Testis (tissue), 3 donors: ENCODE data around the gene LCN15. TPM values are rescaled to one million over a fixed set of nuclear protein-coding genes. Genes with fewer than 3 reads are reported as not detected.

Source experiments
- DNase-seq: peaks from one replicate; pipeline ENCODE4 v3.0.0-alpha.2; 2019
- H3K27ac ChIP-seq, 2 donors: fragments of 200-600 bp; sonication (generic); one replicate each; pipeline ENCODE4 v1.5.1; 2019
- H3K27me3 ChIP-seq: fragments of 200-600 bp; sonication (generic); one replicate; pipeline ENCODE4 v1.5.1; 2019
- H3K36me3 ChIP-seq: fragments of 200-600 bp; sonication (generic); one replicate; pipeline ENCODE4 v1.5.1; 2017; ENCODE audit warnings: low read depth; ENCODE audit errors: missing control alignments
- H3K4me1 ChIP-seq: fragments of 200-600 bp; sonication (generic); one replicate; pipeline ENCODE4 v1.5.1; 2019
- H3K4me3 ChIP-seq, 2 donors: fragments of 200-600 bp; sonication (generic); one replicate each; pipeline ENCODE4 v1.5.1; 2017 to 2019
- H3K9me3 ChIP-seq: fragments of 200-600 bp; sonication (generic); one replicate; pipeline ENCODE4 v1.5.1; 2017
- CTCF ChIP-seq, 3 experiments: fragments of 450-650 bp in 2 of 3; fragments of 200-600 bp in 1 of 3; sonication (generic) in 1 of 3; IDR thresholded peaks; one replicate each; pipeline ENCODE4 v1.5.1; 2016 to 2019; ENCODE audit warnings: antibody characterized with exemption in 3 of 3, mild to moderate bottlenecking in 2 of 3, moderate library complexity in 1 of 3
- POLR2A ChIP-seq: fragments of 450-650 bp; IDR thresholded peaks from one replicate; pipeline ENCODE4 v1.6.1; 2017; ENCODE audit warnings: antibody characterized with exemption, mild to moderate bottlenecking, moderate library complexity
- WGBS, 2 donors: methylation state at CpG; one replicate each; pipeline ENCODE4 v1.1.5; 2018; 5-methylcytosine and 5-hydroxymethylcytosine counted together
- intact Hi-C: fragments of 100-400 bp; cut with DNase I; formaldehyde crosslinking; loops from one replicate; pipeline ENCODE4 v1.15.1; 2023; ENCODE audit warnings: low total_unique reads
- polyA plus RNA-seq: library from polyadenylated mRNA; stranded (reverse); fragments of 350-450 nt; fragmentation: Illumina TruSeq; extraction: RNeasy Lipid Tissue Mini Kit (QIAGEN cat#74804); gene quantifications from one replicate; pipeline ENCODE4 v1.2.3, GENCODE V29; 2014; ENCODE audit warnings: low read depth, low replicate concordance; ENCODE audit not compliant: insufficient read depth
- total RNA-seq, 2 donors: library from RNA; depleted of rRNA; stranded (reverse); fragments of >200 nt; gene quantifications; one replicate each; pipeline ENCODE4 v1.2.3, GENCODE V29; 2016

The LCN15 gene
- total and polyA plus RNA-seq, 3 donors from 2014 or later = 0.41 to 0.68 TPM; not detected in 1

- Histone ChIP-seq H3K4me3 (no peak overlapping the region), H3K36me3 (peaks cover 4% of the 10 kb centered on the region), H3K9me3 (no peaks in the 10 kb centered on the region), H3K4me1 (peaks cover 22% of the 10 kb centered on the region), H3K27ac (no peak overlapping the region), H3K27me3 (no peaks in the 10 kb centered on the region)
- WGBS, 2 donors = 56 to 88% methylated on average over 5 to 25 of the region's 32 CpGs
- TF ChIP-seq CTCF (IDR thresholded peaks at IDR 0.05) = no peak
- TF ChIP-seq POLR2A = no peak
- no peak for DNase-seq
- intact Hi-C loops = no loop called here
Measured at GRCh38 chr9:136723362-136723976, 40.8 kb downstream of the LCN15 start.

GRCh38 chr9:136722969-136723356 is 41.4 kb downstream of the LCN15 start:
- TF ChIP-seq CTCF (IDR thresholded peaks at IDR 0.05) = no peak
- TF ChIP-seq POLR2A = no peak
- no peak overlapping the region for H3K4me3 ChIP-seq
- no peak overlapping the region for H3K27ac ChIP-seq
- H3K36me3 ChIP-seq = peaks cover 4% of the 10 kb centered on the region
- WGBS, 2 donors = 93% methylated on average over 24 of the region's 24 CpGs; no CpG with 5 or more reads in 1 of the 2 donors
- peaks cover 22% of the 10 kb centered on the region for H3K4me1 ChIP-seq
- no peaks in the 10 kb centered on the region for H3K27me3 ChIP-seq
- no peaks in the 10 kb centered on the region for H3K9me3 ChIP-seq
- intact Hi-C loops = no loop called here
- DNase-seq = no peak

GRCh38 chr9:136722093-136722968 is 42.0 kb downstream of the LCN15 start:
- intact Hi-C loops = no loop called here
- no peak for DNase-seq
- peaks cover 21% of the 10 kb centered on the region for H3K4me1 ChIP-seq
- H3K9me3 ChIP-seq = no peaks in the 10 kb centered on the region
- no peaks in the 10 kb centered on the region for H3K27me3 ChIP-seq
- no peak overlapping the region for H3K4me3 ChIP-seq
- 85 to 89% methylated on average over 12 to 31 of the region's 31 CpGs for WGBS, 2 donors
- peaks cover 4% of the 10 kb centered on the region for H3K36me3 ChIP-seq
- no peak for TF ChIP-seq CTCF (IDR thresholded peaks at IDR 0.05)
- no peak for TF ChIP-seq POLR2A
- no peak overlapping the region for H3K27ac ChIP-seq

- no peak overlapping the region for H3K27ac ChIP-seq
- peaks cover 4% of the 10 kb centered on the region for H3K36me3 ChIP-seq
- intact Hi-C loops = no loop called here
- WGBS, 2 donors = 83 to 100% methylated on average over 1 to 30 of the region's 30 CpGs
- H3K27me3 ChIP-seq = no peaks in the 10 kb centered on the region
- H3K4me3 ChIP-seq = no peak overlapping the region
- no peak for DNase-seq
- H3K9me3 ChIP-seq = no peaks in the 10 kb centered on the region
- no peak for TF ChIP-seq CTCF (IDR thresholded peaks at IDR 0.05)
- H3K4me1 ChIP-seq = peaks cover 13% of the 10 kb centered on the region
Measured at GRCh38 chr9:136721339-136722092, 42.8 kb downstream of the LCN15 start.
